CD4-positive, alpha-beta T cell treated with Interleukin-10 for 1 hour (primary cell): Measurements from ENCODE around the gene DYRK1A.

ENCODE experiments used
- DNase-seq: peaks from one replicate; pipeline ENCODE4 v3.0.0-alpha.2; 2020

Gene DYRK1A

GRCh38 chr21:37450445-37450941, 83.9 kb downstream of the DYRK1A start:
- no peak for DNase-seq

- DNase-seq = no peak
Observed at GRCh38 chr21:37451446-37451845, 84.9 kb downstream of the DYRK1A start.

- DNase-seq = no peak
Observed at GRCh38 chr21:37452227-37452626, 85.7 kb downstream of the DYRK1A start.

- no peak for DNase-seq
Observed at GRCh38 chr21:37453350-37453749, 86.8 kb downstream of the DYRK1A start.

- DNase-seq = no peak
Observed at GRCh38 chr21:37454869-37455503, 88.4 kb downstream of the DYRK1A start.

GRCh38 chr21:37455504-37455911, 88.9 kb downstream of the DYRK1A start:
- DNase-seq = no peak

- no peak for DNase-seq
Observed at GRCh38 chr21:37458669-37459276, 92.2 kb downstream of the DYRK1A start.

GRCh38 chr21:37459575-37459974, 93.0 kb downstream of the DYRK1A start:
- DNase-seq = no peak

- no peak for DNase-seq
Observed at GRCh38 chr21:37460196-37460595, 93.6 kb downstream of the DYRK1A start.

GRCh38 chr21:37461479-37461878, 94.9 kb downstream of the DYRK1A start:
- DNase-seq = peak; percentile 60

- DNase-seq = no peak
Observed at GRCh38 chr21:37462087-37462861, 95.7 kb downstream of the DYRK1A start.

- DNase-seq = peak; percentile 71
Observed at GRCh38 chr21:37463083-37463801, 96.7 kb downstream of the DYRK1A start.

- no peak for DNase-seq
Observed at GRCh38 chr21:37467082-37467481, 100.5 kb downstream of the DYRK1A start.

- no peak for DNase-seq
Observed at GRCh38 chr21:37468909-37469308, 102.3 kb downstream of the DYRK1A start.

GRCh38 chr21:37469441-37469840, 102.9 kb downstream of the DYRK1A start:
- no peak for DNase-seq

GRCh38 chr21:37472581-37472980, 106.0 kb downstream of the DYRK1A start:
- no peak for DNase-seq

GRCh38 chr21:37473491-37473890, 106.9 kb downstream of the DYRK1A start:
- DNase-seq = no peak

GRCh38 chr21:37474342-37474741, 107.8 kb downstream of the DYRK1A start:
- no peak for DNase-seq

GRCh38 chr21:37475186-37475868, 108.8 kb downstream of the DYRK1A start:
- DNase-seq = no peak

GRCh38 chr21:37478794-37479193, 112.2 kb downstream of the DYRK1A start:
- DNase-seq = no peak

- no peak for DNase-seq
Observed at GRCh38 chr21:37483776-37484175, 117.2 kb downstream of the DYRK1A start.
